Measurements from ENCODE around the gene NMS. TPM values are rescaled to one million over a fixed set of nuclear protein-coding genes. Genes with fewer than 3 reads are reported as not detected.

The NMS gene
- total RNA-seq, 2 experiments from 2014 or later = not detected

DNA sequence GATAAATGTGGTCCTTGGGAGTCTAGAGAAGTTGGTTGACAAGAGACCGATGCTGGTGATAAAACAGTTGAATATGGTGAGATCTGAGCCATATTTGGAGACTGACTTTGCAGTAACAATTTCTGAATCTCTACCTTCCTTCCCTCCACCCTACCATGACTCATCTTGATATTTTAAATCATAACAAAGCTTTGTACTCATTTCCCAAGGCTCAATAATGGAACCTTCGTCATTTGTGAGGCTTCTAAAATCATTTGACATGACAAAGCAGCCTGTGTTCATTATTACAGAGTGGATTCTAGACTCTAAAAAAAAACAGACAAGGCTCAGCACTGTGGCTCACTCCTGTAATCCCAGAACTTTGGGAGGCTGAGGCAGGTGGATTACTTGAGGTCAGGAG, 54.0 kb downstream of the NMS start:
- ChIA-PET CTCF (ENCODE audit: unreplicated experiment) (no interaction called here), POLR2A (no interaction called here)
- Histone ChIP-seq H3K9me3 (ENCODE audit: low read length) (no peaks in the 10 kb centered on the region), H2AFZ (ENCODE audit: low read length) (no peak overlapping the region), H3K79me2 (ENCODE audit: insufficient read depth, low read depth, low read length) (no peaks in the 10 kb centered on the region), H3K4me3 (ENCODE audit: low read depth, low read length, poor library complexity, severe bottlenecking) (no peak overlapping the region), H3K4me1 (ENCODE audit: insufficient read depth, low read length, poor library complexity, severe bottlenecking) (no peaks in the 10 kb centered on the region), H3K4me2 (ENCODE audit: low read length) (no peak overlapping the region), H3K9me2 (ENCODE audit: insufficient read depth, low read length) (no peaks in the 10 kb centered on the region), H3K27ac (ENCODE audit: low read depth, low read length, poor library complexity, severe bottlenecking) (no peak overlapping the region), H4K20me1 (ENCODE audit: insufficient read depth, low read length) (no peaks in the 10 kb centered on the region), H3K36me3 (ENCODE audit: insufficient read depth, low read length) (no peaks in the 10 kb centered on the region)
- DNase-seq (ENCODE audit: low spot score) = no peak
- BruUV-seq (replicated peaks) = no TSS peak
- intact Hi-C loops (cut with micrococcal nuclease; ENCODE audit: unreplicated experiment) = no loop called here
- TF ChIP-seq CTCF (conservative IDR thresholded peaks at IDR 0.05; ENCODE audit: low read length) (no peak), EZH2phosphoT487 (IDR thresholded peaks at IDR 0.05; ENCODE audit: borderline replicate concordance, low read depth, low read length) (no peak)

GRCh38 chr2:100526868-100527267, 56.6 kb downstream of the NMS start:
- CTCF ChIA-PET (ENCODE audit: unreplicated experiment) = no interaction called here
- Histone ChIP-seq H3K9me2 (ENCODE audit: insufficient read depth, low read length) (no peaks in the 10 kb centered on the region), H3K4me1 (ENCODE audit: insufficient read depth, low read length, poor library complexity, severe bottlenecking) (no peaks in the 10 kb centered on the region), H3K9me3 (ENCODE audit: low read length) (no peaks in the 10 kb centered on the region), H3K27ac (ENCODE audit: low read depth, low read length, poor library complexity, severe bottlenecking) (no peak overlapping the region), H3K36me3 (ENCODE audit: insufficient read depth, low read length) (no peaks in the 10 kb centered on the region), H3K79me2 (ENCODE audit: insufficient read depth, low read depth, low read length) (no peaks in the 10 kb centered on the region), H4K20me1 (ENCODE audit: insufficient read depth, low read length) (no peaks in the 10 kb centered on the region), H2AFZ (ENCODE audit: low read length) (no peak overlapping the region), H3K4me3 (ENCODE audit: low read depth, low read length, poor library complexity, severe bottlenecking) (no peak overlapping the region), H3K4me2 (ENCODE audit: low read length) (no peak overlapping the region)
- intact Hi-C loops (cut with micrococcal nuclease; ENCODE audit: unreplicated experiment) = no loop called here
- BruUV-seq (replicated peaks) = no TSS peak
- TF ChIP-seq EZH2phosphoT487 (IDR thresholded peaks at IDR 0.05; ENCODE audit: borderline replicate concordance, low read depth, low read length) = no peak
- no peak for DNase-seq (ENCODE audit: low spot score)
- POLR2A ChIA-PET = interaction anchor here (0.5 kb wide), 1 partner anchor 12 kb away, joined by 3 read pairs; no protein-coding TSS in a partner anchor

DNA sequence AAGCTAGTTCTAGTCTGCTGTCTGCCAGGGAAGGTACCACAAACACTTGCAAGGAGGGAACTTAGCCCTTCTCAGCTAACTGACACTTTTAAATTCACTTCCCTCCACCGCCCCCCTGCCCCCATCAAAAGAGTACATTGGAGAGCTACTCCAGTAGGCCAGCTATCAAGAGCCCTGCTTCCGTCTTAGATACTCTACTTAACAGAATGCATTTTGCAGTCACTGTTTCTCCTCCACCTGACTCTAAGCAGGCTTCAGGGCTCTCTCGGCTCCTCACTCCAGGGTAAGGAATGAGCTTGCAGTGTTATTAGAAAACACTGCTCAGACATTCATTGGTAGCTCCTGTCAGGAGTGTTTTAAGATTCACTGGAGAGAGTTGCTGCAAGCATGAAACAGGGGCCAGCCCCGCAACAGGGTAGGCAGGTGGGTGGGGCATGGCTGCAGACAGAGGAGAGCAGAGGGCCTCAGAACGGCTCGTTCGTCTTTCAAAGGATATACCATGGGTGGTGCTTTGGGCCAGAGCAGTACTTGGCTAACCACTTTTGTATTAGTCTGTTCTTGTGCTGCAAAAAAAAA, 57.2 kb downstream of the NMS start:
- H3K4me3 ChIP-seq (ENCODE audit: low read depth, low read length, poor library complexity, severe bottlenecking) = no peak overlapping the region
- no TSS peak for BruUV-seq (replicated peaks)
- no peaks in the 10 kb centered on the region for H3K36me3 ChIP-seq (ENCODE audit: insufficient read depth, low read length)
- H3K4me1 ChIP-seq (ENCODE audit: insufficient read depth, low read length, poor library complexity, severe bottlenecking) = no peaks in the 10 kb centered on the region
- no peak overlapping the region for H3K4me2 ChIP-seq (ENCODE audit: low read length)
- ChIA-PET CTCF (ENCODE audit: unreplicated experiment) (no interaction called here), POLR2A (interaction anchor here (0.5 kb wide), 1 partner anchor 11 kb away, joined by 3 read pairs; no protein-coding TSS in a partner anchor)
- H3K79me2 ChIP-seq (ENCODE audit: insufficient read depth, low read depth, low read length) = no peaks in the 10 kb centered on the region
- H3K9me2 ChIP-seq (ENCODE audit: insufficient read depth, low read length) = no peaks in the 10 kb centered on the region
- H3K27ac ChIP-seq (ENCODE audit: low read depth, low read length, poor library complexity, severe bottlenecking) = no peak overlapping the region
- DNase-seq (ENCODE audit: low spot score) = no peak
- intact Hi-C loops (cut with micrococcal nuclease; ENCODE audit: unreplicated experiment) = no loop called here
- H2AFZ ChIP-seq (ENCODE audit: low read length) = no peak overlapping the region
- no peaks in the 10 kb centered on the region for H4K20me1 ChIP-seq (ENCODE audit: insufficient read depth, low read length)
- TF ChIP-seq EZH2phosphoT487 (IDR thresholded peaks at IDR 0.05; ENCODE audit: borderline replicate concordance, low read depth, low read length) = no peak
- no peak for TF ChIP-seq CTCF (conservative IDR thresholded peaks at IDR 0.05; ENCODE audit: low read length)
- no peaks in the 10 kb centered on the region for H3K9me3 ChIP-seq (ENCODE audit: low read length)
